Measurements from ENCODE around the gene CATSPER3. TPM values are rescaled to one million over a fixed set of nuclear protein-coding genes. Genes with fewer than 3 reads are reported as not detected.

CATSPER3 gene
- total RNA-seq, 1 experiment from 2014 or later, result 1.7 TPM

DNA sequence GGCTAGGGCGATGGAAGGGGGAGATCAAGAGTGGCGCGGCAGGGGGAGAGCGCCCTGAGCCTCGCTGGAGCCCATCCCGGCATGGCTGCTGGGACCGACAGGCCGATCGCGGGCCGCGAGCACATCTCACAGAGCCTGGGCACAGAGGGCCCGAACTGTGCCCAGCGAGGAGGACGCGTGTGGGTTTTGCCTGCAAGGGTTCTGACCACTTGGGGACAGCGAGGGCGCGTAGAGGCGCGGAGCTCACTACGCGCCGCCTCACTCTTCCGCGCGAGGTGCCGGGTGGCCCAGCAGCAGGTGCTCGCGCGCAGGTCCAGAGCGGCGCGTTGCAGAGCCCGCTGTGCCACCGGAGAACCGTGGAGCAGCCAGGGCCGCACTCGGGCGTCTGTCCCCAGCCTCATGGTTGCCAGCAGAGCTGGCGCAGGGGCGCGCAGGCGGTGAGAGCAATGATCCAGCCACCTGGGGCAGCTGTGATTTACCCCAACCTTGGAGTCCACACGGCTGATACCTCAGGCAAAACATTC lies 82.6 kb downstream of the CATSPER3 start:
- CTCF ChIA-PET, result no interaction called here

More for the DNA sequence above, 82.6 kb downstream of the CATSPER3 start:
- DNase-seq (ENCODE audit: low read depth, low spot score), result no peak
- no peaks in the 10 kb centered on the region for H3K36me3 ChIP-seq (ENCODE audit: control insufficient read depth in 1 of 2, insufficient read depth in 2 of 2, low read length in 2 of 2)
- no peak overlapping the region for H3K9ac ChIP-seq (ENCODE audit: low read length)
- ATAC-seq, result no peak
- H3K4me1 ChIP-seq (ENCODE audit: control insufficient read depth in 1 of 2, insufficient read depth in 2 of 2, low read length in 2 of 2), result peaks cover 0 to 8% of the 10 kb centered on the region in 2 experiments; a peak in 1 of 4 replicates
- H3K79me2 ChIP-seq (ENCODE audit: insufficient read depth, low read length), result no peaks in the 10 kb centered on the region
- no peak overlapping the region for H3K4me3 ChIP-seq (replicated peaks in 1 of 2; ENCODE audit: low read depth in 1 of 2, low read length in 2 of 2)
- H3K27me3 ChIP-seq (ENCODE audit: insufficient read depth, low read length), result no peaks in the 10 kb centered on the region
- no peak overlapping the region for H3K4me2 ChIP-seq (ENCODE audit: low read length)
- no peak overlapping the region for H2AFZ ChIP-seq (ENCODE audit: low read depth, low read length, poor library complexity, severe bottlenecking)
- no peaks in the 10 kb centered on the region for H3K9me2 ChIP-seq (ENCODE audit: insufficient read depth)
- no peaks in the 10 kb centered on the region for H4K20me1 ChIP-seq (ENCODE audit: insufficient read depth)
- intact Hi-C loops (cut with micrococcal nuclease), result no loop called here
- no peaks in the 10 kb centered on the region for H3K9me3 ChIP-seq (ENCODE audit: control insufficient read depth in 1 of 2, insufficient read depth in 1 of 2, low read depth in 1 of 2, low read length in 2 of 2)
- ChIA-PET POLR2A (no interaction called here), RAD21 (ENCODE audit: low non-redundant PET in 1 of 2, low total read pairs in 2 of 2, uncharacterized antibody in 2 of 2, unreplicated experiment in 2 of 2) (no interaction called here)
- no peak overlapping the region for H3K27ac ChIP-seq (ENCODE audit: low read depth, low read length)
- no TSS peak for BruUV-seq (replicated peaks)
- TF ChIP-seq SP1 (IDR thresholded peaks at IDR 0.05; ENCODE audit: low read depth), result no peak
- TF ChIP-seq SIN3A (IDR thresholded peaks at IDR 0.05; ENCODE audit: low read depth), result no peak
- no peak for TF ChIP-seq SRF (IDR thresholded peaks at IDR 0.05; ENCODE audit: low read depth)
- TF ChIP-seq POLR2AphosphoS5 (IDR thresholded peaks at IDR 0.05; ENCODE audit: low read depth, low read length), result no peak
- no peak for TF ChIP-seq EZH2phosphoT487 (IDR thresholded peaks at IDR 0.05; ENCODE audit: borderline replicate concordance)
- TF ChIP-seq ELF1 (IDR thresholded peaks at IDR 0.05; ENCODE audit: borderline replicate concordance, low read depth), result no peak
- TF ChIP-seq JUND (IDR thresholded peaks at IDR 0.05), result no peak
- TF ChIP-seq FOSL1 (IDR thresholded peaks at IDR 0.05; ENCODE audit: low read depth), result no peak
- TF ChIP-seq, protein P1, sequence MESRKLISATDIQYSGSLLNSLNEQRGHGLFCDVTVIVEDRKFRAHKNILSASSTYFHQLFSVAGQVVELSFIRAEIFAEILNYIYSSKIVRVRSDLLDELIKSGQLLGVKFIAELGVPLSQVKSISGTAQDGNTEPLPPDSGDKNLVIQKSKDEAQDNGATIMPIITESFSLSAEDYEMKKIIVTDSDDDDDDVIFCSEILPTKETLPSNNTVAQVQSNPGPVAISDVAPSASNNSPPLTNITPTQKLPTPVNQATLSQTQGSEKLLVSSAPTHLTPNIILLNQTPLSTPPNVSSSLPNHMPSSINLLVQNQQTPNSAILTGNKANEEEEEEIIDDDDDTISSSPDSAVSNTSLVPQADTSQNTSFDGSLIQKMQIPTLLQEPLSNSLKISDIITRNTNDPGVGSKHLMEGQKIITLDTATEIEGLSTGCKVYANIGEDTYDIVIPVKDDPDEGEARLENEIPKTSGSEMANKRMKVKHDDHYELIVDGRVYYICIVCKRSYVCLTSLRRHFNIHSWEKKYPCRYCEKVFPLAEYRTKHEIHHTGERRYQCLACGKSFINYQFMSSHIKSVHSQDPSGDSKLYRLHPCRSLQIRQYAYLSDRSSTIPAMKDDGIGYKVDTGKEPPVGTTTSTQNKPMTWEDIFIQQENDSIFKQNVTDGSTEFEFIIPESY (IDR thresholded peaks at IDR 0.05; ENCODE audit: extremely low read depth, insufficient replicate concordance, low read length), result no peak
- TF ChIP-seq, protein P2, sequence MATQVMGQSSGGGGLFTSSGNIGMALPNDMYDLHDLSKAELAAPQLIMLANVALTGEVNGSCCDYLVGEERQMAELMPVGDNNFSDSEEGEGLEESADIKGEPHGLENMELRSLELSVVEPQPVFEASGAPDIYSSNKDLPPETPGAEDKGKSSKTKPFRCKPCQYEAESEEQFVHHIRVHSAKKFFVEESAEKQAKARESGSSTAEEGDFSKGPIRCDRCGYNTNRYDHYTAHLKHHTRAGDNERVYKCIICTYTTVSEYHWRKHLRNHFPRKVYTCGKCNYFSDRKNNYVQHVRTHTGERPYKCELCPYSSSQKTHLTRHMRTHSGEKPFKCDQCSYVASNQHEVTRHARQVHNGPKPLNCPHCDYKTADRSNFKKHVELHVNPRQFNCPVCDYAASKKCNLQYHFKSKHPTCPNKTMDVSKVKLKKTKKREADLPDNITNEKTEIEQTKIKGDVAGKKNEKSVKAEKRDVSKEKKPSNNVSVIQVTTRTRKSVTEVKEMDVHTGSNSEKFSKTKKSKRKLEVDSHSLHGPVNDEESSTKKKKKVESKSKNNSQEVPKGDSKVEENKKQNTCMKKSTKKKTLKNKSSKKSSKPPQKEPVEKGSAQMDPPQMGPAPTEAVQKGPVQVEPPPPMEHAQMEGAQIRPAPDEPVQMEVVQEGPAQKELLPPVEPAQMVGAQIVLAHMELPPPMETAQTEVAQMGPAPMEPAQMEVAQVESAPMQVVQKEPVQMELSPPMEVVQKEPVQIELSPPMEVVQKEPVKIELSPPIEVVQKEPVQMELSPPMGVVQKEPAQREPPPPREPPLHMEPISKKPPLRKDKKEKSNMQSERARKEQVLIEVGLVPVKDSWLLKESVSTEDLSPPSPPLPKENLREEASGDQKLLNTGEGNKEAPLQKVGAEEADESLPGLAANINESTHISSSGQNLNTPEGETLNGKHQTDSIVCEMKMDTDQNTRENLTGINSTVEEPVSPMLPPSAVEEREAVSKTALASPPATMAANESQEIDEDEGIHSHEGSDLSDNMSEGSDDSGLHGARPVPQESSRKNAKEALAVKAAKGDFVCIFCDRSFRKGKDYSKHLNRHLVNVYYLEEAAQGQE (IDR thresholded peaks at IDR 0.05; ENCODE audit: low read depth), result no peak
- TF ChIP-seq CEBPB (IDR thresholded peaks at IDR 0.05; ENCODE audit: low read depth), result no peak
- no peak for TF ChIP-seq EGR1 (IDR thresholded peaks at IDR 0.05; ENCODE audit: low read depth)
- TF ChIP-seq POLR2A (IDR thresholded peaks at IDR 0.05; ENCODE audit: borderline replicate concordance, extremely low read depth, insufficient read depth, insufficient read length), result no peak
- no peak for TF ChIP-seq EZH2 (IDR thresholded peaks at IDR 0.05)

Data from HCT116 (cell line).